ENCODE measurements around the gene SARNP.

DNA sequence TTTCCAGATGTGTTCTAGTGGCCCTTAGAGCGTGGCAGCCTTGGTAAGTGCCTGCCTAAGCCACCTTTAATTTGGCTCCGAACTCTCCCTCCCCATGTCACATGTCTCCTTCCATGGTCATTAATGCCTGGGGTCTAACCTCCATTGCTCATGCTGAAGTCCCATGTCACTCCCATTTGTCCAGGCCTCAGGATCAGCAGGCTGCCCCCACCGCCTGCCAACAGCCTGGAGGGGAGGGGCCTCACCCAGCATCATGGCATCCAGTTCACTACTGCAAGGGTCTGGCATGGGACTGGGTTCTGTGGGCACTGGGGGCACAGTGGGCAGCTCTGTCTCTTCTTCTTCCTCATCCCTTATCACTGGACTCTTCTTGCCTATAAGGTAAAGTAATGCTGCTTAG lies 20.8 kb upstream of the SARNP start:
- TF ChIP-seq CTCF (IDR thresholded peaks at IDR 0.05) (no peak), POLR2A (IDR thresholded peaks at IDR 0.05) (no peak)
